GM21367 (cell line): Measurements from ENCODE around the gene C10orf143.

ENCODE experiments used
- ATAC-seq: cut with Tn5 transposase; IDR thresholded peaks from one replicate; pipeline ENCODE4 v1.9.1; 2021; ENCODE audit not compliant: unreplicated experiment

C10orf143 gene

GRCh38 chr10:130016993-130017630, 93.5 kb downstream of the C10orf143 start:
- ATAC-seq = no peak

DNA sequence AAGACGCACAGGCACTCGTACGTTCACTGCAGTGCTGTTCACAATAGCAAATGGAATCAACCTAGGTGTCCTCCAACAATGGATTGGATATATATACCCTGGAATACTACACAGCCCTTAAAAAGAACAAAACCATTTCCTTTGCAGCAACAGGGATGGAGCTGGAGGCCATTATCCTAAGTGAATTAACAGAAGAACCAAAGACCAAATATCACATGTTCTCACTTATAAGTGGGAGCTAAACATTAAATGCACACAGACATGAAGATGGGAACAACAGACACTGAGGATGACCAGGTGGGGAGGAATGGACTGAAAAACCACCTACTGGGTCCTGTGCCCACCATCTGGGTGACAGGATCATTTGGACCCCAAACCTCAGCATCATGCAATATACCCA, 94.5 kb downstream of the C10orf143 start:
- no peak for ATAC-seq

- ATAC-seq = no peak
Measured at GRCh38 chr10:130015075-130015695, 95.4 kb downstream of the C10orf143 start.

DNA sequence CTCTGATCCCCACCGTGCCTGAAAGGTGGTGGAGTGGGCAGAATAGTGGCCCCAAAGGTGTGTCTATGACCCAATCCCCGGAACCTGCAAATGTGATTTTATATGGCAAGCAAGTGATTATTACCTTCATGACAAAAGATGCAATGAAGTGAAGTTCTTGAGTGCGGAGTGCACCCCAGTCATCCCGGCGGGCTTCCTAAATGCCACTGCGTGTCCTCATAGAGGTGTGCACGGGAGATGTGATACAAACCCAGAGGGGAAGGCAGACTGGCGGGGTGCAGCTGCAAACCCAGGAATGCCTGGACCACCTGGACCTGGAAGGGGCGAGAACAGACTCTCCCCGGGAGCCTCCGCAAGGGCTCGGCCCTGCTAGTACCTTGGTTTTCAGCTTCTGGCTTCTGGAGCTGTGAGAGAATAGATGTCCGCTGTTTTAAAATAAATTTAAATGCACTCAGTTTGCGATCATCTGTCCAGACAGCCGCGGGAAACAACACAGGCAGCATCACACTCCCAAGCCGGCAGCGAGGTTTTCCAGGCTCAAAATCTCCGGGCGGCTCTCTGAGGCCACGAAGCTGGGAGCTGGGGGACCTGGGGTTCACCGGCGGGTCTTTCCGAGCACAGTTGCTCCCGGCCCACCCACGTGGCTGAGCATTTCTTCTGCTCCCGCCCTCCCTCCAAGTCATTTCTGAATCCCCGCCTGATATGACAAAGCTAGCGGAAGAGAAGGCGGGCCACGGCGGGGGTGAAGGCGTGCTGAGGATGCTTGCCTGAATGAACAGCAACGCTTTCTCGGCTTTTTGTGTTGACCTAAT, 96.2 kb downstream of the C10orf143 start:
- no peak for ATAC-seq
